ENCODE data around the gene KRTAP6-1. TPM values are rescaled to one million over a fixed set of nuclear protein-coding genes. Genes with fewer than 3 reads are reported as not detected.

The KRTAP6-1 gene
- total RNA-seq, 5 donors from 2014 or later (not counting 1 experiment from before 2014, with no cell fraction given) = not detected

DNA sequence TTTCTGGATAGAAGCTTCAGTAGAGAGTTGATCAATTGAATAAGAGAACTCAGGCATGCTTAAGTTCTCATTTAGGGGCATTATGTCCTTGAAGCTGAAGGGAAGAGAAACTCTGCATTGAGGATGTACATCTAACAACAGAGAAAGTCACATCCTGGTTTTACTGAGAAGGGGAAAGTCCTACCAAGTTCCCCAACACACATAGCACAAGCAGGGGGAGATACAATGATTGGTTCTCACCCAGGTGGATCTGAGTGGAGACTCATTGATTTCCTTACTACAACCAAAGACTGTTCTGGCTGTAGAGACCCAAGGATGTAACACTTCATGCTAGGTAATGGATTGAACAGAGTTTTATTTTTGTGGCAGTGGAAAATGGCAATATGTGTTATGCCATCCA lies 1.5 kb upstream of the KRTAP6-1 start:
- DNase-seq (no peak), ATAC-seq (replicated peaks in 1 of 4) (no peak)
- Histone ChIP-seq H3K27me3 (replicated peaks in 1 of 2; ENCODE audit: control insufficient read depth in 2 of 2, extremely low read depth in 1 of 2, insufficient read depth in 2 of 2, low read length in 1 of 2) (no peaks in the 10 kb centered on the region), H3K4me3 (ENCODE audit: control insufficient read depth in 1 of 2, extremely low read depth in 1 of 2, low read length in 1 of 2) (no peak overlapping the region), H3K4me1 (ENCODE audit: control insufficient read depth in 1 of 2, extremely low read depth in 1 of 2, insufficient read depth in 2 of 2, low read length in 2 of 2) (no peaks in the 10 kb centered on the region), H3K27ac (ENCODE audit: low read length) (no peak overlapping the region), H3K9me3 (no peaks in the 10 kb centered on the region), H3K36me3 (ENCODE audit: control insufficient read depth in 2 of 2, extremely low read depth in 1 of 2, insufficient read depth in 1 of 2, low read length in 1 of 2) (no peaks in the 10 kb centered on the region)
- H3K9me3 Mint-ChIP-seq = peaks cover 4 to 5% (median 4%) of the 10 kb centered on the region in 3 donors
- H3K36me3 Mint-ChIP-seq = no peaks in the 10 kb centered on the region
- H3K4me1 Mint-ChIP-seq = no peaks in the 10 kb centered on the region
- H3K27ac Mint-ChIP-seq = no peak overlapping the region
- H3K4me3 Mint-ChIP-seq = no peak overlapping the region
- peaks cover 0 to 3% of the 10 kb centered on the region in 2 donors for H3K27me3 Mint-ChIP-seq
- ChIA-PET CTCF (no interaction called here), POLR2A (no interaction called here)

DNA sequence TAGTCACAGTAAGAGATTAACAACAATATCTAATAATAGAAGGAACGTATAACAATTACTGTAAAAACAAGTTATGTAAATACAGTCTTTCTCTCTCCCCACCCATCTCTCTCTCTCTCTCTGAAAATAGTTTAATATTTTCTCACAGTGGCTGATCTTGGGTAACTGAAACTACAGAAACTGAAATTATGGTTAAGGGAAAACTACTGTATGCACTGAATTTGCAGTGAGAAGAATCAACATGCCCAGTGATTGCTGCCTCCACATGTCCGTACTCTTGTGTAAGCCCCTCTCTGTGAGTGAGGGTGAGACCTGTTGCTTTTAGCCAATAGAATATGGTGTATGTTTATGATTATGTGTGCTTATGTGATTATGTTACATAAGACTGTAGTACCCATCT lies 1.6 kb downstream of the KRTAP6-1 start:
- CTCF ChIA-PET = no interaction called here
- Mint-ChIP-seq H3K4me3 (no peak overlapping the region), H3K36me3 (no peaks in the 10 kb centered on the region), H3K4me1 (no peaks in the 10 kb centered on the region), H3K9me3 (peaks cover 4 to 5% (median 4%) of the 10 kb centered on the region in 3 donors), H3K27me3 (peaks cover 0 to 3% of the 10 kb centered on the region in 2 donors), H3K27ac (no peak overlapping the region)
- no peaks in the 10 kb centered on the region for H3K27me3 ChIP-seq (replicated peaks in 1 of 2; ENCODE audit: control insufficient read depth in 2 of 2, extremely low read depth in 1 of 2, insufficient read depth in 2 of 2, low read length in 1 of 2)
- ATAC-seq (replicated peaks in 1 of 4) (no peak), DNase-seq (no peak)
- no peaks in the 10 kb centered on the region for H3K36me3 ChIP-seq (ENCODE audit: control insufficient read depth in 2 of 2, extremely low read depth in 1 of 2, insufficient read depth in 1 of 2, low read length in 1 of 2)
- H3K4me1 ChIP-seq (ENCODE audit: control insufficient read depth in 1 of 2, extremely low read depth in 1 of 2, insufficient read depth in 2 of 2, low read length in 2 of 2) = no peaks in the 10 kb centered on the region
- H3K4me3 ChIP-seq (ENCODE audit: control insufficient read depth in 1 of 2, extremely low read depth in 1 of 2, low read length in 1 of 2) = no peak overlapping the region
- H3K9me3 ChIP-seq = no peaks in the 10 kb centered on the region
- POLR2A ChIA-PET = no interaction called here
- WGBS (ENCODE audit: insufficient coverage) = 100% methylated on average over 1 of the region's 2 CpGs
- H3K27ac ChIP-seq (ENCODE audit: low read length) = no peak overlapping the region

DNA sequence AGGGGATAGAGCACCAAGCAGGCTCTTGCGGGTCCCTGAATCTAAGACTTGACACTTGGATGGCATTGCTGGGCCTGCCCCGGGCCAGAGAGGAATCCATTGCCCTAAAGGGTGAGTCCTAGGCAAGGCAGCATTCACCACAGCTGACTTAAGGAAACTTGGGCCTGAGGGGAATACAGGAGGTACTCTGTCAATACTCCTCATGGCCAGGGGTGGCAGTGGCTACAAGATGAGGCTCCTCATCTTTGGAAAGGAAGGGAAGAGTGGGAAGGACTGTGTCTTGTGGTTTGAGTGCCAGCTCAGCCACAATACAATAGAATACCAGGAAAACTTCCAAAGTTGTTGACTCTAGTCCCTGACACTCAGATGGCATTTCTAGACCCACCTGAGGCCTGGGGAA lies 7.8 kb downstream of the KRTAP6-1 start:
- Mint-ChIP-seq H3K27me3 (peaks cover 0 to 6% of the 10 kb centered on the region in 2 donors), H3K4me3 (no peak overlapping the region), H3K27ac (no peak overlapping the region), H3K4me1 (no peaks in the 10 kb centered on the region), H3K36me3 (no peaks in the 10 kb centered on the region), H3K9me3 (peaks cover 3 to 8% (median 4%) of the 10 kb centered on the region in 3 donors)
- DNase-seq (no peak), ATAC-seq (replicated peaks in 1 of 4) (no peak)
- no peak overlapping the region for H3K4me3 ChIP-seq (ENCODE audit: control insufficient read depth in 1 of 2, extremely low read depth in 1 of 2, low read length in 1 of 2)
- no peak overlapping the region for H3K27ac ChIP-seq (ENCODE audit: low read length)
- H3K4me1 ChIP-seq (ENCODE audit: control insufficient read depth in 1 of 2, extremely low read depth in 1 of 2, insufficient read depth in 2 of 2, low read length in 2 of 2) = no peaks in the 10 kb centered on the region
- no peaks in the 10 kb centered on the region for H3K36me3 ChIP-seq (ENCODE audit: control insufficient read depth in 2 of 2, extremely low read depth in 1 of 2, insufficient read depth in 1 of 2, low read length in 1 of 2)
- WGBS (ENCODE audit: insufficient coverage) = 83% methylated on average over 2 of the region's 2 CpGs
- H3K27me3 ChIP-seq (replicated peaks in 1 of 2; ENCODE audit: control insufficient read depth in 2 of 2, extremely low read depth in 1 of 2, insufficient read depth in 2 of 2, low read length in 1 of 2) = no peaks in the 10 kb centered on the region
- no peaks in the 10 kb centered on the region for H3K9me3 ChIP-seq
- POLR2A ChIA-PET = no interaction called here
- CTCF ChIA-PET = no interaction called here

DNA sequence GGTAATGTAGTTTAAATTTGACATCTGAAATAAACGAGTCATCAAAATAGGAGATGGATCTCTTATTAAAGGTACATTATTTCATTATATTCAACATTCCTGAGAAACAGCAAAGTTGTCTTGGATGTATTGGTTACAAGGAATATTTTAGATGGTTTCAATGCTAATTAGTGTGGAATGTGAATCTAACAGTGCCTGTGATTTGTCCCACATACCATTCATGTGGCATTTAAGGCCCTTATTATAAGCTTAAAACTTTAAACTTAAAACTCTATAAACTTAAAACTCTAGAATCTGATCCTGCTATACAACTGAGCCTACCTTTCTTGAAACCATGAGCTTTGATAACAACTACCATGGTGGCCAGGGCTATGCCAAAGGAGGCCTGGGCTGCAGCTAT lies 12.9 kb downstream of the KRTAP6-1 start, which contains the start of gene KRTAP22-1:
TSS of gene KRTAP22-1 (plus strand) at position 301 of the 400 bp plus-strand sequence.
- Mint-ChIP-seq H3K27me3 (peaks cover 0 to 6% of the 10 kb centered on the region in 2 donors), H3K4me1 (no peaks in the 10 kb centered on the region), H3K4me3 (no peak within 1 kb of the TSS), H3K27ac (no peak within 1 kb of the TSS), H3K9me3 (peaks cover 0 to 6% (median 0%) of the 10 kb centered on the region in 3 donors), H3K36me3 (no peaks in the 10 kb centered on the region)
- CTCF ChIA-PET = interaction anchor here in 1 of 2 donors (0.5 kb wide), 1 partner anchor 72 kb away, joined by 3 read pairs; no protein-coding TSS in a partner anchor
- Histone ChIP-seq H3K36me3 (ENCODE audit: control insufficient read depth in 2 of 2, extremely low read depth in 1 of 2, insufficient read depth in 1 of 2, low read length in 1 of 2) (no peaks in the 10 kb centered on the region), H3K4me1 (ENCODE audit: control insufficient read depth in 1 of 2, extremely low read depth in 1 of 2, insufficient read depth in 2 of 2, low read length in 2 of 2) (no peaks in the 10 kb centered on the region), H3K9me3 (no peaks in the 10 kb centered on the region), H3K27me3 (replicated peaks in 1 of 2; ENCODE audit: control insufficient read depth in 2 of 2, extremely low read depth in 1 of 2, insufficient read depth in 2 of 2, low read length in 1 of 2) (no peaks in the 10 kb centered on the region), H3K4me3 (ENCODE audit: control insufficient read depth in 1 of 2, extremely low read depth in 1 of 2, low read length in 1 of 2) (no peak within 1 kb of the TSS), H3K27ac (ENCODE audit: low read length) (no peak within 1 kb of the TSS)
- no CpG with 5 or more reads among the region's 1 CpG for WGBS (ENCODE audit: insufficient coverage)
- POLR2A ChIA-PET = no interaction called here
- DNase-seq (no peak), ATAC-seq (replicated peaks in 1 of 4) (no peak)

DNA sequence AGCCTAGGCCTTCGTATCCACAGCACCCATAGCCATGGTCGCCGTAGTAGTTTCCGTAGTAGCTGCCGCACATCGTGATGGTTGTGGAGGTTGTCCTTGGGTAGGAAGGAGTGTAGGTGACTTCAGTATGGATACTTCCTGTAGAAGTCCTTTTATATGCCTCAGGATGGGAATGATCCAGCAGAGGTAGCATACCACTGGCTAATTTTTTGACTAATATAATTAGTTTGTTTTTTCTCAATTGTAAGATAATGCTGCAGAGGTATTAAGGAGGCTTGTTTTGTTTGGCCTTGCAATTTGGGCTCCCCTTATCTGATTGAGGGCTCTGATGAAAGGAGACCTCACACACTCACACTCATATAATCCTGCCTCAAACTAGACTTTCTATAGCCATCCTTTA lies 14.9 kb downstream of the KRTAP6-1 start, which contains the start of gene KRTAP6-2:
TSS of gene KRTAP6-2 (minus strand) at position 101 of the 400 bp plus-strand sequence. CDS start at position 73, 28 bp downstream.
- H3K27ac Mint-ChIP-seq = no peak within 1 kb of the TSS
- Histone ChIP-seq H3K27ac (ENCODE audit: low read length) (no peak within 1 kb of the TSS), H3K27me3 (replicated peaks in 1 of 2; ENCODE audit: control insufficient read depth in 2 of 2, extremely low read depth in 1 of 2, insufficient read depth in 2 of 2, low read length in 1 of 2) (no peaks in the 10 kb centered on the region), H3K36me3 (ENCODE audit: control insufficient read depth in 2 of 2, extremely low read depth in 1 of 2, insufficient read depth in 1 of 2, low read length in 1 of 2) (no peaks in the 10 kb centered on the region), H3K4me1 (ENCODE audit: control insufficient read depth in 1 of 2, extremely low read depth in 1 of 2, insufficient read depth in 2 of 2, low read length in 2 of 2) (no peaks in the 10 kb centered on the region), H3K9me3 (no peaks in the 10 kb centered on the region), H3K4me3 (ENCODE audit: control insufficient read depth in 1 of 2, extremely low read depth in 1 of 2, low read length in 1 of 2) (no peak within 1 kb of the TSS)
- ATAC-seq (replicated peaks in 1 of 4) = no peak
- no peak for DNase-seq
- POLR2A ChIA-PET = no interaction called here
- no peaks in the 10 kb centered on the region for H3K4me1 Mint-ChIP-seq
- H3K4me3 Mint-ChIP-seq = no peak within 1 kb of the TSS
- WGBS (ENCODE audit: insufficient coverage) = 92% methylated on average over 4 of the region's 6 CpGs
- H3K27me3 Mint-ChIP-seq = peaks cover 0 to 6% of the 10 kb centered on the region in 2 donors
- CTCF ChIA-PET = interaction anchor here in 1 of 2 donors (0.7 kb wide), 1 partner anchor 295 kb away, joined by 4 read pairs; no protein-coding TSS in a partner anchor
- no peaks in the 10 kb centered on the region for H3K36me3 Mint-ChIP-seq
- H3K9me3 Mint-ChIP-seq = peaks cover 0 to 6% (median 0%) of the 10 kb centered on the region in 3 donors

- 78% methylated on average over 3 of the region's 4 CpGs for WGBS (ENCODE audit: insufficient coverage)
- ATAC-seq (replicated peaks in 1 of 4) (no peak), DNase-seq (no peak)
- Histone ChIP-seq H3K27ac (ENCODE audit: low read length) (no peak within 1 kb of the TSS), H3K4me1 (ENCODE audit: control insufficient read depth in 1 of 2, extremely low read depth in 1 of 2, insufficient read depth in 2 of 2, low read length in 2 of 2) (no peaks in the 10 kb centered on the region), H3K9me3 (no peaks in the 10 kb centered on the region), H3K4me3 (ENCODE audit: control insufficient read depth in 1 of 2, extremely low read depth in 1 of 2, low read length in 1 of 2) (no peak within 1 kb of the TSS), H3K27me3 (replicated peaks in 1 of 2; ENCODE audit: control insufficient read depth in 2 of 2, extremely low read depth in 1 of 2, insufficient read depth in 2 of 2, low read length in 1 of 2) (no peaks in the 10 kb centered on the region), H3K36me3 (ENCODE audit: control insufficient read depth in 2 of 2, extremely low read depth in 1 of 2, insufficient read depth in 1 of 2, low read length in 1 of 2) (no peaks in the 10 kb centered on the region)
- Mint-ChIP-seq H3K27ac (no peak within 1 kb of the TSS), H3K36me3 (no peaks in the 10 kb centered on the region), H3K4me3 (no peak within 1 kb of the TSS), H3K9me3 (peaks cover 0 to 3% (median 0%) of the 10 kb centered on the region in 3 donors), H3K27me3 (no peaks in the 10 kb centered on the region), H3K4me1 (no peaks in the 10 kb centered on the region)
- ChIA-PET POLR2A (no interaction called here), CTCF (no interaction called here)
Observed at GRCh38 chr21:30592140-30592539, 21.6 kb downstream of the KRTAP6-1 start, which contains the start of gene KRTAP6-3. KRTAP6-3 (plus strand) TSS chr21:30592440; CDS start chr21:30592446, 6 bp downstream.

DNA sequence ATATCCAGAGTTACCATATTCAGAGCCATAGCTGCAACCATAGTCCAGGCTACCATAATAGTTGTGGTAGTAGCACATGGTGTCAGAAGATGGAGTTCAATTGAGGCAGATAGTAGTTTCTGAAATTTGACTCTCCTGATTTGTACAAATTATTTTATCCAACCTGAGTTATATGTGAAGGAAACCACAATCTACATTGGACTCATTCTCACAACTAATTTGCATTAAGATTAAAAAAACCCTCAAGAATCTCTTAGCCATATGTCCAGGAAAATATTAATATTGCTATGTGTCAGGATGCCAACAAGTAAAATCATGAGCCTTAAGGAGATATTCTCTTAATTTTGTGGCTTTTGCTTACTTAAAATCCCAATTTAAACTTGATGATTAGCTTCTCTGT lies 23.4 kb downstream of the KRTAP6-1 start, which contains the start of gene KRTAP22-2:
TSS of gene KRTAP22-2 (minus strand) at position 101 of the 400 bp plus-strand sequence.
- H3K4me1 ChIP-seq (ENCODE audit: control insufficient read depth in 1 of 2, extremely low read depth in 1 of 2, insufficient read depth in 2 of 2, low read length in 2 of 2) = no peaks in the 10 kb centered on the region
- H3K4me1 Mint-ChIP-seq = no peaks in the 10 kb centered on the region
- CTCF ChIA-PET = no interaction called here
- DNase-seq (no peak), ATAC-seq (replicated peaks in 1 of 4) (no peak)
- no peaks in the 10 kb centered on the region for H3K36me3 Mint-ChIP-seq
- H3K27ac ChIP-seq (ENCODE audit: low read length) = no peak within 1 kb of the TSS
- no peaks in the 10 kb centered on the region for H3K27me3 Mint-ChIP-seq
- no peak within 1 kb of the TSS for H3K27ac Mint-ChIP-seq
- no peaks in the 10 kb centered on the region for H3K36me3 ChIP-seq (ENCODE audit: control insufficient read depth in 2 of 2, extremely low read depth in 1 of 2, insufficient read depth in 1 of 2, low read length in 1 of 2)
- no peak within 1 kb of the TSS for H3K4me3 Mint-ChIP-seq
- no peak within 1 kb of the TSS for H3K4me3 ChIP-seq (ENCODE audit: control insufficient read depth in 1 of 2, extremely low read depth in 1 of 2, low read length in 1 of 2)
- H3K9me3 ChIP-seq = no peaks in the 10 kb centered on the region
- no peaks in the 10 kb centered on the region for H3K27me3 ChIP-seq (replicated peaks in 1 of 2; ENCODE audit: control insufficient read depth in 2 of 2, extremely low read depth in 1 of 2, insufficient read depth in 2 of 2, low read length in 1 of 2)
- POLR2A ChIA-PET = no interaction called here
- H3K9me3 Mint-ChIP-seq = peaks cover 0 to 3% (median 0%) of the 10 kb centered on the region in 3 donors

Measured in T-cell (primary cell).